SH-SY5Y (cell line): ENCODE data around the gene ATP5ME.

ENCODE experiments used
- GATA2 ChIP-seq: IDR thresholded peaks from 2 replicates; pipeline ENCODE4 v1.6.1; 2011; ENCODE audit warnings: mild to moderate bottlenecking, low read depth, low read length
- GATA3 ChIP-seq: IDR thresholded peaks from 2 replicates; pipeline ENCODE4 v1.6.1; 2011; ENCODE audit warnings: low read depth, mild to moderate bottlenecking, low read length, moderate library complexity

DNA sequence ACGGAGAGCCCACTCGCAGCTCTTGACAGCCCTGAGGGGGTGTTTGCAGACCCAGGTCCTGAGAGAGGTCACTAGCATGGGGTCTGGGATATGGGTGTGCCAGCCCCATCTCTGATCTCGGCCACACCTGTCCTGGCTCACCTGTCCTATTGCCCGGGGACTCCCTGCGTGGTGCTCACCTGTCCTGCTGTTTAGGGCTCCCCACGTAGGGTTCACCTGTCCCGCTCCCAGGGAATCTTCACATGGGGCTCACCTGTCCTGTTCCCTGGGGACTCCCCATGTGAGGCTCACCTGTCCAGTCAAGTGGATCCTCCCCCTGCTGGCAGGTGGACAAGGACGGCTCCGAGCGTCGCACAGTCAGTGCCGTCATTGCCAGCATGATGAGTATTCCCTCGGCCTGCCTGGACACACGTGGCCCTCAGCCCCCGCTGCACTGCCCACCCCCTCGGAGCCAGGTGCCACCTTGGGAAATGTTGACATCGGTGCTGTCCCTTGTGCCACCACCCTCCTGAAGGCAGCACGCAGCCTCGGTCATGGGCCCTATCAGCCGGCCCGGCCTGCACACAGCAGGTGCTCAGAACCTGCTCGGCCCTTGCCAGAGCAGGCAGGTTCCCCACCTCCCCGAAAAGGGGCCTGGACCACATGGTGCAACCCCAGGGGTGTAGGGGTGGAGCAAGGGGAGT, 8.6 kb upstream of the ATP5ME start:
- TF ChIP-seq GATA2 (no peak), GATA3 (no peak)
